Adrenal gland (tissue), 12 donors: ENCODE measurements around the gene SLC1A5. TPM values are rescaled to one million over a fixed set of nuclear protein-coding genes. Genes with fewer than 3 reads are reported as not detected.

Experiments used
- DNase-seq, 7 donors: peaks; one replicate each; pipeline ENCODE4 v3.0.0-alpha.2; 2019 to 2020
- H3K27ac ChIP-seq, 5 donors: fragments of 200-600 bp; sonication (generic) in 4 of 5; 1 replicate in 3 of 5; 2 replicates in 2 of 5; pipeline versions ENCODE4 v1.5.1 to v1.8.0; 2016 to 2020; ENCODE audit warnings: mild to moderate bottlenecking in 1 of 5
- H3K27me3 ChIP-seq: fragments of 200-600 bp; 2 replicates; pipeline ENCODE4 v1.8.0; 2021
- H3K36me3 ChIP-seq, 2 donors: fragments of 200-600 bp; replicated peaks in 1 of 2; 1 replicate in 1 of 2; 2 replicates in 1 of 2; pipeline versions ENCODE4 v1.5.1 to v1.8.0; 2018 to 2022
- H3K4me1 ChIP-seq, 2 donors: fragments of 200-600 bp; replicated peaks in 1 of 2; 1 replicate in 1 of 2; 2 replicates in 1 of 2; pipeline versions ENCODE4 v1.5.1 to v1.8.0; 2018 to 2021
- H3K4me3 ChIP-seq, 4 donors: fragments of 200-600 bp; sonication (generic) in 3 of 4; one replicate each; pipeline ENCODE4 v1.5.1; 2016 to 2018
- H3K9me3 ChIP-seq, 3 donors: fragments of 200-600 bp; sonication (generic) in 1 of 3; replicated peaks in 1 of 3; 1 replicate in 2 of 3; 2 replicates in 1 of 3; pipeline versions ENCODE4 v1.5.1 to v1.8.0; 2016 to 2021
- POLR2A ChIP-seq, 2 donors: fragments of 450-650 bp; IDR thresholded peaks; one replicate each; pipeline ENCODE4 v1.6.1; 2017; ENCODE audit warnings: antibody characterized with exemption in 2 of 2, mild to moderate bottlenecking in 2 of 2, moderate library complexity in 1 of 2
- WGBS, 4 donors: extraction: QIAGEN DNeasy Blood & Tissue Kit in 2 of 4; methylation state at CpG; one replicate each; pipeline versions ENCODE4 v1.1.5 to v1.1.7; 2013 to 2017; 5-methylcytosine and 5-hydroxymethylcytosine counted together
- intact Hi-C, 2 donors: fragments of 100-400 bp; cut with DNase I; formaldehyde crosslinking; loops; one replicate each; pipeline versions ENCODE4 v1.14.1 to v1.15.0; 2022 to 2023
- polyA plus RNA-seq, 3 donors: library from polyadenylated mRNA; stranded (reverse); fragments of 200-250 nt in 2 of 3; fragments of 350-450 nt in 1 of 3; fragmentation: Illumina TruSeq in 1 of 3; extraction: RNeasy Lipid Tissue Mini Kit (QIAGEN cat#74804) in 1 of 3; gene quantifications; one replicate each; pipeline ENCODE4 v1.2.3, GENCODE V29; 2013 to 2014
- total RNA-seq, 9 donors: library from RNA; depleted of rRNA in 4 of 9; stranded (reverse); fragments of >200 nt in 4 of 9; fragments of 120-200 nt in 1 of 9; fragmentation: NEBNext Ultra II Directional in 1 of 9; extraction: Animal tissue kit (Norgen Biotek cat#: 25700) in 1 of 9; gene quantifications; one replicate each; pipeline versions ENCODE4 v1.1.0 to v1.2.4, GENCODE V29; 2013 to 2023
- TF ChIP-seq, protein P1 (sequence below), 6 experiments: fragments of 450-650 bp in 4 of 6; fragments of 200-600 bp in 2 of 6; sonication (generic) in 1 of 6; IDR thresholded peaks; 1 replicate in 5 of 6; 2 replicates in 1 of 6; pipeline versions ENCODE4 v1.5.1 to v1.8.0; 2016 to 2021; ENCODE audit warnings: antibody characterized with exemption in 6 of 6, mild to moderate bottlenecking in 2 of 6, moderate library complexity in 1 of 6
- donor health status: healthy with polysubstance abuse.
- donor health status: Bipolar disorder and iron deficiency.
- donor health status: DM: yes; HTN: yes; CAD: no.
- donor health status: DM: no; HTN: no; CAD: no.
- donor health status: DM: no; HTN: no; CAD: no.
- donor health status: DM: yes; HTN: yes; CAD: no.

Gene SLC1A5
- total and polyA plus RNA-seq, 12 donors = 4.7 to 56.9 (median 28.5) TPM

DNA sequence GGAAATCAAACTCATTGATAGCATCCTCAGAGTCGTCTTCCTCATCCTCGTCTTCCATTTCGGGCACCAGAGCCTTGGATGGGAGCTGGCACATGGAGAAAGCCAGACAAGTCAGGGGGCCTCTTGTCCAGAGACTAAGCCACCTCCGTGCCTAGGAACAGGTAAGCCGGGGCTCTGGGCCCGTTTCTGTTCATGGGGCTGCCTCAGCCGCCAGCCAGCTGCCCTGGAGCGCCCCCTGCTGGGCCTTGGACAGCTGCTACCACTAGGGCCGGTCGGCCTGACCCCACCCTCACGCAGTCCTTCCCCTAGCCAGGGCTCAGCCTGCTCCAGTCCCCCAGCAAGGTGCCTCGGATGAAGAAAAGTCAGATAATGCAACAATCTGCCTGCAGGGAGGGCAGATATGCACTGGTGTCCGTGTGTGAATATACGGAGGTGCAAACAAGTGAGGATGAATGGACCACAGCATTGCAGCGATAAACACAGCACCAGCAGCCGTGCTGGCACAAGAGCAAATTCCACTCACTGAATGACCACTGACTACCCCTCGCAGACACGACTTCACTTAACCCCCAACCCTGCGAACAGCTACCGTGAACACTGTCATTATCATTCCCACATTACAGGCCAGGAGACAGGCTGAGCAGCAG, 59.6 kb downstream of the SLC1A5 start:
- Histone ChIP-seq H3K9me3 (no peaks in the 10 kb centered on the region), H3K36me3 (peaks cover 0 to 85% of the 10 kb centered on the region in 2 donors), H3K27ac (peak overlapping the region in 2 of 5 donors; percentile 51 to 63), H3K27me3 (no peaks in the 10 kb centered on the region), H3K4me3 (no peak overlapping the region), H3K4me1 (peaks cover 15 to 50% of the 10 kb centered on the region in 2 donors)
- peak; percentile 58 to 89 (median 77) for DNase-seq
- TF ChIP-seq POLR2A (IDR thresholded peaks at IDR 0.05) = no peak
- TF ChIP-seq, protein P1, sequence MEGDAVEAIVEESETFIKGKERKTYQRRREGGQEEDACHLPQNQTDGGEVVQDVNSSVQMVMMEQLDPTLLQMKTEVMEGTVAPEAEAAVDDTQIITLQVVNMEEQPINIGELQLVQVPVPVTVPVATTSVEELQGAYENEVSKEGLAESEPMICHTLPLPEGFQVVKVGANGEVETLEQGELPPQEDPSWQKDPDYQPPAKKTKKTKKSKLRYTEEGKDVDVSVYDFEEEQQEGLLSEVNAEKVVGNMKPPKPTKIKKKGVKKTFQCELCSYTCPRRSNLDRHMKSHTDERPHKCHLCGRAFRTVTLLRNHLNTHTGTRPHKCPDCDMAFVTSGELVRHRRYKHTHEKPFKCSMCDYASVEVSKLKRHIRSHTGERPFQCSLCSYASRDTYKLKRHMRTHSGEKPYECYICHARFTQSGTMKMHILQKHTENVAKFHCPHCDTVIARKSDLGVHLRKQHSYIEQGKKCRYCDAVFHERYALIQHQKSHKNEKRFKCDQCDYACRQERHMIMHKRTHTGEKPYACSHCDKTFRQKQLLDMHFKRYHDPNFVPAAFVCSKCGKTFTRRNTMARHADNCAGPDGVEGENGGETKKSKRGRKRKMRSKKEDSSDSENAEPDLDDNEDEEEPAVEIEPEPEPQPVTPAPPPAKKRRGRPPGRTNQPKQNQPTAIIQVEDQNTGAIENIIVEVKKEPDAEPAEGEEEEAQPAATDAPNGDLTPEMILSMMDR (IDR thresholded peaks at IDR 0.05) = peak; percentile 82 to 95 (median 88)
- WGBS, 4 donors = 34 to 47% (median 43%) methylated on average over 13 to 20 of the region's 20 CpGs
- intact Hi-C loops = no loop called here

DNA sequence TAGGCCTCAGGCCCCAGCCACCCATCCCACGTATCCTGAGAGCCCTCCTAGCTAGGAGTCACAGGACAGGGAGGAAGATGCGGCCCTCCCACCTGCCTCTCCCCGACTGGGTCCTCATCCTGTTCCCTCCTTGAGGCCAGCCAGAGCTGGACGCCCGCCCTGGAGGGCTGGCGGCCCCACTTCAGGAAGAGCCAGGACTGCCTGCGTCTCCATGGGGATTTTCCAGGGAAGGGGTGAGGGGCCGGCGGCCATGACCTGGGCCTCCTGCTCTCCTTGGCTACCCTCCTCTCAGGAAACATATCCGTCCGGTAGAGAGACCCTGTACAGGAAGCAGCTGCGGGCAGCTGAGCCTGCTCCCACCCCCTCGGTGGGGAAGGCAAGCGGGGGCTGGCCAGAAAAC, 60.2 kb downstream of the SLC1A5 start:
- Histone ChIP-seq H3K36me3 (peaks cover 0 to 85% of the 10 kb centered on the region in 2 donors), H3K27ac (peak overlapping the region in 2 of 5 donors; percentile 63 to 73), H3K9me3 (no peaks in the 10 kb centered on the region), H3K27me3 (no peaks in the 10 kb centered on the region), H3K4me3 (no peak overlapping the region), H3K4me1 (peaks cover 15 to 50% of the 10 kb centered on the region in 2 donors)
- TF ChIP-seq POLR2A (IDR thresholded peaks at IDR 0.05) = no peak
- TF ChIP-seq, protein P1 (IDR thresholded peaks at IDR 0.05) = no peak
- WGBS, 4 donors = 60 to 75% (median 68%) methylated on average over 4 to 14 of the region's 14 CpGs
- intact Hi-C loops = no loop called here
- peak in 3 of 7 donors; percentile 50 to 76 (median 60) for DNase-seq

DNA sequence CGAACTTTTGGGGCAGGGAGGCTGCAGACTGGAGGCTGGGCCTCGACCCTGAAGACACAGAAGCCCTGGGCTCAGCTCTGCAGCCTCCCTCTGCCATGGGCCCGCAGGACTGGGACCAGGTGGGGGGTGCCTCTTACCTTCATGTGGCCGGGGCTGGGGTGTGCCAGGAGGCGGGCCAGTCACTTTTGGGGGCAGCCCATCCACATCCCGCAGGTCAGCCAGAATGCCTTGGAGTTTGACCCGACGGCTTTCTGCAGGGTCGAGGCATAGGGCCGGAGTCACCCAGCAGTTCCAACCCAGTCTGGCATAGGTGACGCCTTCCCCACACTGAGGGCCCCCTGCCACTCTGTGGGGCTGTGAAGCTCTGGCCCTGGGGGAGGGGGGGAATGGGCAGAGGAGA, 60.6 kb downstream of the SLC1A5 start:
- WGBS, 4 donors = 66 to 84% (median 74%) methylated on average over 3 to 11 of the region's 11 CpGs
- Histone ChIP-seq H3K27me3 (no peaks in the 10 kb centered on the region), H3K36me3 (peaks cover 0 to 85% of the 10 kb centered on the region in 2 donors), H3K9me3 (no peaks in the 10 kb centered on the region), H3K4me3 (no peak overlapping the region), H3K4me1 (peaks cover 15 to 50% of the 10 kb centered on the region in 2 donors), H3K27ac (peak overlapping the region in 2 of 5 donors; percentile 63 to 73)
- TF ChIP-seq, protein P1 (IDR thresholded peaks at IDR 0.05) = no peak
- no peak for TF ChIP-seq POLR2A (IDR thresholded peaks at IDR 0.05)
- intact Hi-C loops = no loop called here
- no peak for DNase-seq

DNA sequence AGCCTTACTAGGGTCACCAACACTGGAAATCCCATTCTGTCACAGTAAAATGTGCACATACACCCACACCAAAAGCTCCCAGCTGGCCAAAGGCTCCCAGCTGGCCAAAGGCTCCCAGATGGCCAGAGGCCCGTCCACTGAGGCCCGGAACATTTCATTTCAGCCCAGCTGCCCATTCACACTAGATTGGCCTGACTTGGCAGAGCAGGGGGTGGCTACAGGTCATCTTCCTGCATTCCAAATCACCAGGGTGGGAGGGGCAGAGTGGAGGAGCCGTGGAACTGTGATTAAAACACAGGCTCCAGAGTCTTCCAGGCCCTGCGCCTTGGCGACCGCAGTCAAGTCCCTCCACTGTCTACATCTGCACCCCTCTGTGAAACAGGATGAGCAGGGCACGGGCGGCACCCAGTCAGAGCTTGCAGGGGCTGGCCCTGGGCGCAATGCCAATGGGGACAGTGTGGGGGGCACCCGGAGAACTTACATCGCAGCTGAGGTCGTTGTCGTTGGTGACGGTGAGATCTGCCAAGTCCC, 61.4 kb downstream of the SLC1A5 start:
- Histone ChIP-seq H3K4me3 (no peak overlapping the region), H3K27me3 (no peaks in the 10 kb centered on the region), H3K36me3 (peaks cover 0 to 85% of the 10 kb centered on the region in 2 donors), H3K27ac (peak overlapping the region in 2 of 5 donors; percentile 63 to 73), H3K9me3 (no peaks in the 10 kb centered on the region), H3K4me1 (peaks cover 15 to 44% of the 10 kb centered on the region in 2 donors)
- TF ChIP-seq, protein P1 (IDR thresholded peaks at IDR 0.05) = no peak
- no peak for TF ChIP-seq POLR2A (IDR thresholded peaks at IDR 0.05)
- 45 to 75% (median 66%) methylated on average over 8 to 14 of the region's 14 CpGs for WGBS, 4 donors
- DNase-seq = peak in 1 of 7 donors; percentile 10
- intact Hi-C loops = no loop called here
